Activated naive CD8-positive, alpha-beta T cell treated with anti-CD3 and anti-CD28 coated beads, Interleukin-2, amount 10 ng/mL, durations not matched to agents 7 days and 5 days (primary cell): Measurements from ENCODE around the gene TMEM31. TPM values are rescaled to one million over a fixed set of nuclear protein-coding genes. Genes with fewer than 3 reads are reported as not detected.

Experiments
- ATAC-seq: fragments of 150-1000 bp; cut with Tn5 transposase; one replicate; pipeline ENCODE4 v1.10.0; 2021; ENCODE audit warnings: low read depth, moderate library complexity
- POLR2A ChIA-PET: fragments of 350-600 bp; sonication (Branson Sonifier 250); formaldehyde crosslinking; loops from one replicate; lab custom pipeline; 2021; ENCODE audit warnings: antibody characterized with exemption; lab: Charles Lee
- DNase-seq: peaks from one replicate; pipeline ENCODE4 v3.0.0; 2021
- H3K27ac Mint-ChIP-seq: one replicate; pipeline ENCODE4 v1.8.0; 2022; ENCODE audit warnings: mild to moderate bottlenecking, mixed read lengths
- H3K27me3 Mint-ChIP-seq: one replicate; pipeline ENCODE4 v1.8.0; 2022; ENCODE audit warnings: mild to moderate bottlenecking, moderate library complexity, mixed read lengths
- H3K36me3 Mint-ChIP-seq: one replicate; pipeline ENCODE4 v1.8.0; 2021; ENCODE audit warnings: mild to moderate bottlenecking, mixed read lengths
- H3K4me1 Mint-ChIP-seq: one replicate; pipeline ENCODE4 v1.8.0; 2021; ENCODE audit warnings: mixed read lengths
- H3K4me3 Mint-ChIP-seq: one replicate; pipeline ENCODE4 v1.8.0; 2022; ENCODE audit warnings: mild to moderate bottlenecking, moderate library complexity, mixed read lengths
- H3K9me3 Mint-ChIP-seq: one replicate; pipeline ENCODE4 v1.8.0; 2021; ENCODE audit warnings: mixed read lengths
- total RNA-seq, 2 experiments: library from RNA; stranded (reverse); gene quantifications; one replicate each; pipeline ENCODE4 v1.2.3, GENCODE V29; 2021

TMEM31 gene
- total RNA-seq: not detected

GRCh38 chrX:103710609-103711008, at the start of gene TMEM31:
TMEM31 (plus strand) TSS chrX:103710909; CDS start chrX:103712259, 1,350 bp downstream.
- POLR2A ChIA-PET: no interaction called here
- H3K9me3 Mint-ChIP-seq: no peaks in the 10 kb centered on the region
- H3K4me1 Mint-ChIP-seq: no peaks in the 10 kb centered on the region
- no peak for DNase-seq
- no peak within 1 kb of the TSS for H3K4me3 Mint-ChIP-seq
- no peak for ATAC-seq
- H3K36me3 Mint-ChIP-seq: no peaks in the 10 kb centered on the region
- H3K27me3 Mint-ChIP-seq: peaks cover 3% of the 10 kb centered on the region
- H3K27ac Mint-ChIP-seq: no peak within 1 kb of the TSS

- Mint-ChIP-seq H3K4me1 (no peaks in the 10 kb centered on the region), H3K36me3 (no peaks in the 10 kb centered on the region), H3K27me3 (peaks cover 9% of the 10 kb centered on the region), H3K27ac (no peak overlapping the region), H3K9me3 (peaks cover 2% of the 10 kb centered on the region), H3K4me3 (no peak overlapping the region)
- POLR2A ChIA-PET: no interaction called here
- DNase-seq: no peak
- no peak for ATAC-seq
Measured at GRCh38 chrX:103663981-103664762, 46.5 kb upstream of the TMEM31 start.

- Mint-ChIP-seq H3K27ac (no peak overlapping the region), H3K4me3 (no peak overlapping the region), H3K4me1 (no peaks in the 10 kb centered on the region), H3K27me3 (peaks cover 9% of the 10 kb centered on the region), H3K36me3 (no peaks in the 10 kb centered on the region), H3K9me3 (no peaks in the 10 kb centered on the region)
- no peak for ATAC-seq
- no peak for DNase-seq
- POLR2A ChIA-PET: no interaction called here
Measured at GRCh38 chrX:103666202-103667107, 44.3 kb upstream of the TMEM31 start.

GRCh38 chrX:103669745-103670144, 41.0 kb upstream of the TMEM31 start:
- no peak overlapping the region for H3K4me3 Mint-ChIP-seq
- H3K27ac Mint-ChIP-seq: no peak overlapping the region
- H3K9me3 Mint-ChIP-seq: no peaks in the 10 kb centered on the region
- ATAC-seq: no peak
- POLR2A ChIA-PET: no interaction called here
- no peaks in the 10 kb centered on the region for H3K27me3 Mint-ChIP-seq
- H3K4me1 Mint-ChIP-seq: no peaks in the 10 kb centered on the region
- H3K36me3 Mint-ChIP-seq: no peaks in the 10 kb centered on the region
- DNase-seq: no peak

- Mint-ChIP-seq H3K27ac (no peak overlapping the region), H3K4me1 (no peaks in the 10 kb centered on the region), H3K36me3 (peaks cover 10% of the 10 kb centered on the region), H3K4me3 (no peak overlapping the region), H3K9me3 (no peaks in the 10 kb centered on the region), H3K27me3 (no peaks in the 10 kb centered on the region)
- POLR2A ChIA-PET: no interaction called here
- ATAC-seq: no peak
- DNase-seq: no peak
Measured at GRCh38 chrX:103674531-103675454, 35.9 kb upstream of the TMEM31 start.

- DNase-seq (no peak), ATAC-seq (no peak)
- no peaks in the 10 kb centered on the region for H3K27me3 Mint-ChIP-seq
- POLR2A ChIA-PET: no interaction called here
- no peak overlapping the region for H3K27ac Mint-ChIP-seq
- no peak overlapping the region for H3K4me3 Mint-ChIP-seq
- H3K36me3 Mint-ChIP-seq: peaks cover 10% of the 10 kb centered on the region
- H3K4me1 Mint-ChIP-seq: no peaks in the 10 kb centered on the region
- no peaks in the 10 kb centered on the region for H3K9me3 Mint-ChIP-seq
Measured at GRCh38 chrX:103678199-103678993, 32.3 kb upstream of the TMEM31 start.

GRCh38 chrX:103681443-103681842, 29.3 kb upstream of the TMEM31 start:
- no peak for DNase-seq
- Mint-ChIP-seq H3K4me1 (peaks cover 4% of the 10 kb centered on the region), H3K27me3 (no peaks in the 10 kb centered on the region), H3K4me3 (no peak overlapping the region), H3K9me3 (no peaks in the 10 kb centered on the region), H3K36me3 (peaks cover 15% of the 10 kb centered on the region), H3K27ac (no peak overlapping the region)
- POLR2A ChIA-PET: no interaction called here
- no peak for ATAC-seq

GRCh38 chrX:103685396-103685795, 25.3 kb upstream of the TMEM31 start:
- H3K4me3 Mint-ChIP-seq: peak overlapping the region; percentile 88
- POLR2A ChIA-PET: no interaction called here
- no peak for DNase-seq
- H3K4me1 Mint-ChIP-seq: peaks cover 4% of the 10 kb centered on the region
- no peaks in the 10 kb centered on the region for H3K27me3 Mint-ChIP-seq
- H3K9me3 Mint-ChIP-seq: no peaks in the 10 kb centered on the region
- peak overlapping the region; percentile 87 for H3K27ac Mint-ChIP-seq
- ATAC-seq: no peak
- peaks cover 5% of the 10 kb centered on the region for H3K36me3 Mint-ChIP-seq

- ATAC-seq (peak; percentile 90), DNase-seq (peak; percentile 70)
- Mint-ChIP-seq H3K27me3 (no peaks in the 10 kb centered on the region), H3K4me1 (peaks cover 4% of the 10 kb centered on the region), H3K36me3 (peaks cover 5% of the 10 kb centered on the region), H3K9me3 (no peaks in the 10 kb centered on the region), H3K4me3 (peak within 1 kb of the TSS; percentile 88), H3K27ac (peak within 1 kb of the TSS; percentile 87)
- POLR2A ChIA-PET: interaction anchor here (1.6 kb wide), 1 partner anchor 132 kb away, joined by 5 read pairs; no protein-coding TSS in a partner anchor
Measured at GRCh38 chrX:103686199-103687072, 24.3 kb upstream of the TMEM31 start, which contains the start of gene MORF4L2. MORF4L2 (minus strand) TSS chrX:103686699; CDS start chrX:103677027, 9,672 bp downstream.

- no peak overlapping the region for H3K4me3 Mint-ChIP-seq
- no peaks in the 10 kb centered on the region for H3K9me3 Mint-ChIP-seq
- no peaks in the 10 kb centered on the region for H3K27me3 Mint-ChIP-seq
- DNase-seq (peak; percentile 86), ATAC-seq (peak; percentile 61)
- peaks cover 5% of the 10 kb centered on the region for H3K36me3 Mint-ChIP-seq
- POLR2A ChIA-PET: interaction anchor here (1.6 kb wide), 1 partner anchor 133 kb away, joined by 5 read pairs; no protein-coding TSS in a partner anchor
- peaks cover 4% of the 10 kb centered on the region for H3K4me1 Mint-ChIP-seq
- H3K27ac Mint-ChIP-seq: no peak overlapping the region
Measured at GRCh38 chrX:103687073-103687695, 23.5 kb upstream of the TMEM31 start.

GRCh38 chrX:103687696-103688201, 23.0 kb upstream of the TMEM31 start:
- H3K36me3 Mint-ChIP-seq: peaks cover 5% of the 10 kb centered on the region

More at GRCh38 chrX:103687696-103688201, 23.0 kb upstream of the TMEM31 start:
- H3K27me3 Mint-ChIP-seq: no peaks in the 10 kb centered on the region
- H3K4me3 Mint-ChIP-seq: no peak overlapping the region
- DNase-seq: peak; percentile 46
- no peak overlapping the region for H3K27ac Mint-ChIP-seq
- no peak for ATAC-seq
- POLR2A ChIA-PET: no interaction called here
- peaks cover 4% of the 10 kb centered on the region for H3K4me1 Mint-ChIP-seq
- no peaks in the 10 kb centered on the region for H3K9me3 Mint-ChIP-seq
